ENCODE data around the gene NAV1. TPM values are rescaled to one million over a fixed set of nuclear protein-coding genes. Genes with fewer than 3 reads are reported as not detected.

Gene NAV1
- total and polyA plus RNA-seq, 9 of the 15 experiments (the other 6 are each of a cell fraction or from before 2014, with no cell fraction given): 0.91 to 16.8 (median 3.2) TPM

GRCh38 chr1:201551877-201552731 lies 13.2 kb downstream of the NAV1 start (continued):
- TF ChIP-seq TRIM25 (IDR thresholded peaks at IDR 0.05; ENCODE audit: borderline replicate concordance): no peak
- no peak for TF ChIP-seq ARHGAP35 (IDR thresholded peaks at IDR 0.05; ENCODE audit: partially characterized antibody)
- TF ChIP-seq RBM39 (optimal IDR thresholded peaks at IDR 0.05; ENCODE audit: low read depth, low read length): no peak
- TF ChIP-seq ERF (CRISPR knock-in tag; IDR thresholded peaks at IDR 0.05): peak; percentile 77; the same call in 1 of the 2 replicates
- TF ChIP-seq FOXM1 (IDR thresholded peaks at IDR 0.05; ENCODE audit: low read depth): no peak
- no peak for TF ChIP-seq FOXM1 (CRISPR knock-in tag; IDR thresholded peaks at IDR 0.05; ENCODE audit: low read depth)
- TF ChIP-seq, protein P1, sequence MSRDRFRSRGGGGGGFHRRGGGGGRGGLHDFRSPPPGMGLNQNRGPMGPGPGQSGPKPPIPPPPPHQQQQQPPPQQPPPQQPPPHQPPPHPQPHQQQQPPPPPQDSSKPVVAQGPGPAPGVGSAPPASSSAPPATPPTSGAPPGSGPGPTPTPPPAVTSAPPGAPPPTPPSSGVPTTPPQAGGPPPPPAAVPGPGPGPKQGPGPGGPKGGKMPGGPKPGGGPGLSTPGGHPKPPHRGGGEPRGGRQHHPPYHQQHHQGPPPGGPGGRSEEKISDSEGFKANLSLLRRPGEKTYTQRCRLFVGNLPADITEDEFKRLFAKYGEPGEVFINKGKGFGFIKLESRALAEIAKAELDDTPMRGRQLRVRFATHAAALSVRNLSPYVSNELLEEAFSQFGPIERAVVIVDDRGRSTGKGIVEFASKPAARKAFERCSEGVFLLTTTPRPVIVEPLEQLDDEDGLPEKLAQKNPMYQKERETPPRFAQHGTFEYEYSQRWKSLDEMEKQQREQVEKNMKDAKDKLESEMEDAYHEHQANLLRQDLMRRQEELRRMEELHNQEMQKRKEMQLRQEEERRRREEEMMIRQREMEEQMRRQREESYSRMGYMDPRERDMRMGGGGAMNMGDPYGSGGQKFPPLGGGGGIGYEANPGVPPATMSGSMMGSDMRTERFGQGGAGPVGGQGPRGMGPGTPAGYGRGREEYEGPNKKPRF (IDR thresholded peaks at IDR 0.05; ENCODE audit: low read depth, low read length): no peak
- peak; percentile 88 for TF ChIP-seq GABPB1 (CRISPR knock-in tag; IDR thresholded peaks at IDR 0.05)
- TF ChIP-seq RBBP5 (IDR thresholded peaks at IDR 0.05; ENCODE audit: borderline replicate concordance, insufficient read depth, low read length, poor library complexity, severe bottlenecking): no peak
- TF ChIP-seq ZNF311 (CRISPR knock-in tag; IDR thresholded peaks at IDR 0.05): no peak
- TF ChIP-seq GATAD2A (IDR thresholded peaks at IDR 0.05): no peak
- TF ChIP-seq HEY1 (CRISPR knock-in tag; IDR thresholded peaks at IDR 0.05; ENCODE audit: borderline replicate concordance): no peak
- no peak for TF ChIP-seq RB1 (IDR thresholded peaks at IDR 0.05; ENCODE audit: low read depth)
- peak; percentile 98 for TF ChIP-seq ZNF175 (CRISPR knock-in tag; IDR thresholded peaks at IDR 0.05; ENCODE audit: low read depth)
- no peak for TF ChIP-seq SLC30A9 (CRISPR knock-in tag; IDR thresholded peaks at IDR 0.05)
- no peak for TF ChIP-seq ZNF23 (CRISPR knock-in tag; IDR thresholded peaks at IDR 0.05)
- TF ChIP-seq HDAC8 (tag; IDR thresholded peaks at IDR 0.05): 0 out of 2 replicates have a peak, but pooled peaks have one; percentile 45
- peak; percentile 65 for TF ChIP-seq MAFK (IDR thresholded peaks at IDR 0.05; ENCODE audit: low read length)
- no peak for TF ChIP-seq ZBTB43 (CRISPR knock-in tag; IDR thresholded peaks at IDR 0.05)
- no peak for TF ChIP-seq RAD51 (IDR thresholded peaks at IDR 0.05; ENCODE audit: borderline replicate concordance, low read depth)
- TF ChIP-seq, protein P2, sequence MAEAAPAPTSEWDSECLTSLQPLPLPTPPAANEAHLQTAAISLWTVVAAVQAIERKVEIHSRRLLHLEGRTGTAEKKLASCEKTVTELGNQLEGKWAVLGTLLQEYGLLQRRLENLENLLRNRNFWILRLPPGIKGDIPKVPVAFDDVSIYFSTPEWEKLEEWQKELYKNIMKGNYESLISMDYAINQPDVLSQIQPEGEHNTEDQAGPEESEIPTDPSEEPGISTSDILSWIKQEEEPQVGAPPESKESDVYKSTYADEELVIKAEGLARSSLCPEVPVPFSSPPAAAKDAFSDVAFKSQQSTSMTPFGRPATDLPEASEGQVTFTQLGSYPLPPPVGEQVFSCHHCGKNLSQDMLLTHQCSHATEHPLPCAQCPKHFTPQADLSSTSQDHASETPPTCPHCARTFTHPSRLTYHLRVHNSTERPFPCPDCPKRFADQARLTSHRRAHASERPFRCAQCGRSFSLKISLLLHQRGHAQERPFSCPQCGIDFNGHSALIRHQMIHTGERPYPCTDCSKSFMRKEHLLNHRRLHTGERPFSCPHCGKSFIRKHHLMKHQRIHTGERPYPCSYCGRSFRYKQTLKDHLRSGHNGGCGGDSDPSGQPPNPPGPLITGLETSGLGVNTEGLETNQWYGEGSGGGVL (CRISPR knock-in tag; IDR thresholded peaks at IDR 0.05): no peak

Data from K562 (cell line).